GM18526 (cell line): Measurements from ENCODE around the gene ZDHHC9.

Experiments used
- POLR2A ChIP-seq: IDR thresholded peaks from 3 replicates; pipeline ENCODE4 v1.6.1; 2011; ENCODE audit not compliant: insufficient read length; ENCODE audit errors: extremely low read depth

ZDHHC9 gene

GRCh38 chrX:129780441-129781105 lies 63.1 kb downstream of the ZDHHC9 start:
- no peak for TF ChIP-seq POLR2A

GRCh38 chrX:129779747-129780146 lies 63.9 kb downstream of the ZDHHC9 start, which contains the start of gene SASH3:
SASH3 (plus strand) TSS chrX:129779949; CDS start chrX:129780098, 149 bp downstream.
- TF ChIP-seq POLR2A = peak; percentile 83

- TF ChIP-seq POLR2A = no peak
Observed at GRCh38 chrX:129779086-129779672, 64.5 kb downstream of the ZDHHC9 start.

- peak; percentile 66 for TF ChIP-seq POLR2A
Observed at GRCh38 chrX:129777218-129778030, 66.3 kb downstream of the ZDHHC9 start.

- TF ChIP-seq POLR2A = no peak
Observed at GRCh38 chrX:129773649-129774458, 69.8 kb downstream of the ZDHHC9 start.

- peak; percentile 19 for TF ChIP-seq POLR2A
Observed at GRCh38 chrX:129772796-129773431, 70.8 kb downstream of the ZDHHC9 start.

- TF ChIP-seq POLR2A = no peak
Observed at GRCh38 chrX:129771266-129771995, 72.3 kb downstream of the ZDHHC9 start.

- TF ChIP-seq POLR2A = no peak
Observed at GRCh38 chrX:129769467-129770154, 74.1 kb downstream of the ZDHHC9 start.

GRCh38 chrX:129768586-129769466 lies 74.9 kb downstream of the ZDHHC9 start:
- no peak for TF ChIP-seq POLR2A

GRCh38 chrX:129768186-129768585 lies 75.5 kb downstream of the ZDHHC9 start:
- no peak for TF ChIP-seq POLR2A

- TF ChIP-seq POLR2A = no peak
Observed at GRCh38 chrX:129763666-129764065, 80.0 kb downstream of the ZDHHC9 start.

GRCh38 chrX:129762448-129762847 lies 81.2 kb downstream of the ZDHHC9 start:
- no peak for TF ChIP-seq POLR2A
